H1 (cell line): ENCODE results near the gene RCL1. TPM values are rescaled to one million over a fixed set of nuclear protein-coding genes. Genes with fewer than 3 reads are reported as not detected.
A peak's percentile ranks its signal among the peaks of the same experiment; 100 is the strongest.

Experiments used
- CTCF ChIA-PET: fragments of 300-600 bp; sonication (Branson Sonifier 250); formaldehyde crosslinking; loops from one replicate; lab custom pipeline; 2021; ENCODE audit not compliant: partially characterized antibody; lab: Charles Lee
- POLR2A ChIA-PET: fragments of 300-600 bp; sonication (Branson Sonifier 250); formaldehyde crosslinking; loops from one replicate; lab custom pipeline; 2021; ENCODE audit warnings: inconsistent platforms; ENCODE audit not compliant: partially characterized antibody; lab: Charles Lee
- DNase-seq, 2 experiments: peaks; one replicate each; pipeline versions ENCODE4 v3.0.0 to v3.0.0-alpha.2; 2010 to 2022; ENCODE audit warnings: low spot score in 2 of 2, low read depth in 1 of 2, mixed read lengths in 1 of 2
- FAIRE-seq: peaks from 2 replicates; lab custom pipeline; 2011; peaks lifted over from hg19 to GRCh38; lab: Jason Lieb, UNC
- H2AFZ ChIP-seq: 2 replicates; pipeline ENCODE4 v1.8.1; 2012; ENCODE audit warnings: low read length, inconsistent platforms
- H2AK5ac ChIP-seq: 2 replicates; pipeline ENCODE4 v1.6.1; 2013; ENCODE audit warnings: low read depth, low read length
- H2BK120ac ChIP-seq: replicated peaks from 2 replicates; pipeline ENCODE3; 2013; ENCODE audit warnings: low read depth, low read length, inconsistent platforms
- H2BK12ac ChIP-seq: 2 replicates; pipeline ENCODE4 v1.6.1; 2013; ENCODE audit warnings: low read depth, low read length
- H2BK15ac ChIP-seq: 2 replicates; pipeline ENCODE4 v1.6.1; 2013; ENCODE audit warnings: low read length
- H2BK20ac ChIP-seq: 2 replicates; pipeline ENCODE4 v1.6.1; 2013; ENCODE audit warnings: low read length
- H2BK5ac ChIP-seq: 2 replicates; pipeline ENCODE4 v1.6.1; 2013; ENCODE audit warnings: low read depth, low read length
- H3K14ac ChIP-seq: 2 replicates; pipeline ENCODE4 v1.6.1; 2013; ENCODE audit warnings: inconsistent platforms; ENCODE audit not compliant: insufficient read length
- H3K18ac ChIP-seq: 2 replicates; pipeline ENCODE4 v1.6.1; 2013; ENCODE audit warnings: low read length; ENCODE audit errors: extremely low read depth
- H3K23ac ChIP-seq: 2 replicates; pipeline ENCODE4 v1.6.1; 2013; ENCODE audit warnings: inconsistent platforms; ENCODE audit not compliant: insufficient read length
- H3K23me2 ChIP-seq: 2 replicates; pipeline ENCODE4 v1.6.1; 2013; ENCODE audit warnings: low read depth, low read length
- H3K27ac ChIP-seq: 2 replicates; pipeline ENCODE4 v1.6.1; 2011; ENCODE audit warnings: low read depth, low read length, inconsistent platforms
- H3K27me3 ChIP-seq, 4 experiments: replicated peaks in 1 of 4; 1 replicate in 1 of 4; 2 replicates in 3 of 4; pipeline versions ENCODE4 v1.6.1 to v1.8.1; 2011 to 2013; ENCODE audit warnings: low read length in 3 of 4, mild to moderate bottlenecking in 3 of 4, inconsistent platforms in 2 of 4, mixed read lengths in 2 of 4, moderate library complexity in 1 of 4; ENCODE audit not compliant: control insufficient read depth in 3 of 4, insufficient read depth in 3 of 4; ENCODE audit errors: extremely low read depth in 1 of 4
- H3K36me3 ChIP-seq, 4 experiments: 2 replicates each; pipeline versions ENCODE4 v1.6.1 to v1.8.1; 2011 to 2013; ENCODE audit warnings: mild to moderate bottlenecking in 4 of 4, low read length in 3 of 4, moderate library complexity in 2 of 4, control low read depth in 1 of 4, inconsistent platforms in 1 of 4; ENCODE audit not compliant: insufficient read depth in 4 of 4, control insufficient read depth in 2 of 4
- H3K4ac ChIP-seq: replicated peaks from 2 replicates; pipeline ENCODE3; 2013; ENCODE audit warnings: low read length, low read depth, mixed read lengths, inconsistent platforms; ENCODE audit not compliant: insufficient read length
- H3K4me1 ChIP-seq, 4 experiments: replicated peaks in 1 of 4; 1 replicate in 1 of 4; 2 replicates in 3 of 4; pipeline versions ENCODE4 v1.6.1 to v1.8.1; 2011 to 2013; ENCODE audit warnings: low read length in 3 of 4, inconsistent platforms in 2 of 4, mixed read lengths in 1 of 4; ENCODE audit not compliant: insufficient read depth in 4 of 4, control insufficient read depth in 3 of 4
- H3K4me2 ChIP-seq, 2 experiments: 2 replicates each; pipeline versions ENCODE4 v1.6.1 to v1.8.1; 2011 to 2013; ENCODE audit warnings: low read depth in 2 of 2, low read length in 2 of 2, control low read depth in 1 of 2, inconsistent platforms in 1 of 2, mild to moderate bottlenecking in 1 of 2; ENCODE audit not compliant: insufficient read depth in 1 of 2
- H3K4me3 ChIP-seq, 4 experiments: fragments of 200-600, 300-600 bp in 1 of 4; sonication (generic), shearing (Covaris generic), sonication (Bioruptor Twin) in 1 of 4; 2 replicates each; pipeline versions ENCODE4 v1.5.1 to v1.8.1; 2011 to 2016; ENCODE audit warnings: low read length in 4 of 4, low read depth in 3 of 4, control low read depth in 2 of 4, inconsistent platforms in 2 of 4, mild to moderate bottlenecking in 2 of 4, mixed read lengths in 1 of 4, moderate library complexity in 1 of 4; ENCODE audit not compliant: insufficient read depth in 2 of 4; ENCODE audit errors: extremely low read depth in 1 of 4
- H3K56ac ChIP-seq: replicated peaks from 2 replicates; pipeline ENCODE3; 2013; ENCODE audit warnings: low read depth, mild to moderate bottlenecking, mixed read lengths, low read length, inconsistent platforms; ENCODE audit not compliant: insufficient read length
- H3K79me1 ChIP-seq: 2 replicates; pipeline ENCODE4 v1.6.1; 2013; ENCODE audit warnings: low read depth, low read length, control low read depth
- H3K79me2 ChIP-seq, 2 experiments: 2 replicates each; pipeline versions ENCODE4 v1.6.1 to v1.8.1; 2012 to 2013; ENCODE audit warnings: low read length in 2 of 2, mild to moderate bottlenecking in 2 of 2, inconsistent platforms in 1 of 2; ENCODE audit not compliant: insufficient read depth in 2 of 2, control insufficient read depth in 1 of 2
- H3K9ac ChIP-seq, 4 experiments: replicated peaks in 1 of 4; 1 replicate in 1 of 4; 2 replicates in 3 of 4; pipeline versions ENCODE4 v1.6.1 to v1.8.1; 2011 to 2013; ENCODE audit warnings: low read depth in 3 of 4, low read length in 3 of 4, control low read depth in 2 of 4, mild to moderate bottlenecking in 2 of 4, moderate library complexity in 2 of 4, inconsistent platforms in 1 of 4; ENCODE audit errors: extremely low read depth in 1 of 4
- H3K9me3 ChIP-seq, 2 experiments: 2 replicates each; pipeline versions ENCODE4 v1.6.1 to v1.8.1; 2012 to 2013; ENCODE audit warnings: mild to moderate bottlenecking in 2 of 2, moderate library complexity in 2 of 2, control low read depth in 1 of 2, inconsistent platforms in 1 of 2, low read depth in 1 of 2, low read length in 1 of 2, mixed read lengths in 1 of 2; ENCODE audit not compliant: insufficient read depth in 2 of 2
- H4K20me1 ChIP-seq, 2 experiments: replicated peaks in 1 of 2; 2 replicates each; pipeline versions ENCODE3 to v1.8.1; 2011 to 2013; ENCODE audit warnings: inconsistent platforms in 2 of 2, low read length in 2 of 2, mild to moderate bottlenecking in 1 of 2; ENCODE audit not compliant: insufficient read depth in 2 of 2, control insufficient read depth in 1 of 2
- H4K5ac ChIP-seq: 2 replicates; pipeline ENCODE4 v1.6.1; 2013; ENCODE audit warnings: low read length, low read depth, mixed read lengths, inconsistent platforms; ENCODE audit not compliant: insufficient read length
- H4K8ac ChIP-seq: 2 replicates; pipeline ENCODE4 v1.8.0; 2013; ENCODE audit warnings: mild to moderate bottlenecking, moderate library complexity, low read length, inconsistent platforms; ENCODE audit not compliant: insufficient read depth; ENCODE audit errors: extremely low read depth
- H4K91ac ChIP-seq: replicated peaks from 2 replicates; pipeline ENCODE3; 2013; ENCODE audit warnings: low read length, mixed read lengths, inconsistent platforms; ENCODE audit not compliant: insufficient read length
- CBX8 ChIP-seq: fragments of 300-800, 300-1000 bp; sonication (generic); IDR thresholded peaks from 2 replicates; pipeline ENCODE4 v1.7.1; 2016; ENCODE audit warnings: low read depth, low read length, borderline replicate concordance
- CHD1 ChIP-seq: IDR thresholded peaks from 2 replicates; pipeline ENCODE4 v1.6.1; 2012; ENCODE audit warnings: low read depth, low read length, improper control_type of control experiment
- FOSL1 ChIP-seq: IDR thresholded peaks from 2 replicates; pipeline ENCODE4 v1.6.1; 2011; ENCODE audit warnings: mild to moderate bottlenecking, low read depth, low read length, moderate library complexity; ENCODE audit not compliant: insufficient read depth
- HDAC6 ChIP-seq: IDR thresholded peaks from one replicate; pipeline ENCODE4 v1.7.1; 2012; ENCODE audit warnings: low read depth, mild to moderate bottlenecking, inconsistent platforms, low read length, moderate library complexity
- PHF8 ChIP-seq: fragments of 200-600 bp; sonication (generic); conservative IDR thresholded peaks from 2 replicates; pipeline ENCODE4 v1.7.1; 2012; ENCODE audit warnings: low read depth, mild to moderate bottlenecking, inconsistent platforms, low read length, moderate library complexity
- POU5F1 ChIP-seq: IDR thresholded peaks from 2 replicates; pipeline ENCODE4 v1.6.1; 2011; ENCODE audit warnings: low read depth, mild to moderate bottlenecking, low read length, moderate library complexity
- SIN3A ChIP-seq, 2 experiments: IDR thresholded peaks in 1 of 2; conservative IDR thresholded peaks in 1 of 2; 2 replicates each; pipeline ENCODE4 v1.6.1; 2011 to 2012; ENCODE audit warnings: low read length in 2 of 2, improper control_type of control experiment in 1 of 2, low read depth in 1 of 2, mild to moderate bottlenecking in 1 of 2
- SIX5 ChIP-seq: IDR thresholded peaks from 2 replicates; pipeline ENCODE4 v1.6.1; 2011; ENCODE audit warnings: mild to moderate bottlenecking, low read depth, low read length
- SP1 ChIP-seq: IDR thresholded peaks from 2 replicates; pipeline ENCODE4 v1.6.1; 2011; ENCODE audit warnings: low read depth, low read length
- TEAD4 ChIP-seq: IDR thresholded peaks from 2 replicates; pipeline ENCODE4 v1.6.1; 2012; ENCODE audit warnings: low read depth, low read length, inconsistent platforms, mixed read lengths
- WGBS, 2 experiments: shearing (Covaris generic) in 1 of 2; methylation state at CpG; one replicate each; pipeline versions ENCODE4 v1.1.6 to v1.1.7; 2013 to 2015; ENCODE audit warnings: low lambda C conversion rate in 2 of 2, mixed read lengths in 2 of 2, inconsistent platforms in 1 of 2, low coverage in 1 of 2, missing lambda C conversion rate in 1 of 2; ENCODE audit not compliant: insufficient replicate concordance in 2 of 2, insufficient coverage in 1 of 2, insufficient read length in 1 of 2; ENCODE audit errors: extremely low coverage in 1 of 2, missing lambda C conversion rate in 1 of 2; 5-methylcytosine and 5-hydroxymethylcytosine counted together
- polyA plus RNA-seq, 7 experiments: library from polyadenylated mRNA; depleted of rRNA in 3 of 7; stranded (reverse) in 5 of 7; unstranded in 2 of 7; fragments of >200 nt in 5 of 7; fragments of 200-250 nt in 2 of 7; gene quantifications; 1 replicate in 5 of 7; 2 replicates in 1 of 7; 4 replicates in 1 of 7; pipeline versions ENCODE4 v1.2.1 to v1.2.3, GENCODE V29; 2011 to 2013; ENCODE audit warnings: missing spikeins in 2 of 7, mixed read lengths in 2 of 7
- total RNA-seq: library from RNA; stranded (reverse); fragmentation: NEBNext Ultra II Directional; extraction: Animal tissue kit (Norgen Biotek cat#: 25700); gene quantifications from 2 replicates; pipeline ENCODE4 v1.2.1, GENCODE V29; 2021

Gene RCL1
- total and polyA plus RNA-seq, 2 of the 8 experiments (the other 6 are each of a cell fraction or from before 2014, with no cell fraction given): 21.0 to 29.5 TPM

- Histone ChIP-seq H4K8ac (no peak overlapping the region), H2BK20ac (no peak overlapping the region), H2BK120ac (no peak overlapping the region), H2AK5ac (no peak overlapping the region), H3K4ac (no peak overlapping the region), H2BK5ac (0 out of 2 replicates have a peak overlapping the region, but pooled peaks have one; percentile 25), H2BK15ac (no peak overlapping the region), H3K23me2 (no peaks in the 10 kb centered on the region), H2AFZ (no peak overlapping the region), H3K14ac (no peak overlapping the region), H3K79me1 (no peaks in the 10 kb centered on the region; the same call in 1 of the 2 replicates), H3K18ac (no peak overlapping the region), H3K36me3 (peaks cover 0 to 13% (median 2%) of the 10 kb centered on the region in 4 experiments; a peak in 4 of 8 replicates), H2BK12ac (no peak overlapping the region), H3K27ac (no peak overlapping the region), H3K4me3 (no peak overlapping the region), H4K5ac (no peak overlapping the region), H3K79me2 (no peaks in the 10 kb centered on the region), H3K9me3 (no peaks in the 10 kb centered on the region), H3K4me1 (peaks cover 0 to 2% (median under 1%) of the 10 kb centered on the region in 4 experiments; a peak in 1 of 7 replicates), H3K56ac (no peak overlapping the region), H4K91ac (no peak overlapping the region), H3K4me2 (no peak overlapping the region), H3K9ac (no peak overlapping the region), H4K20me1 (peaks cover 0 to 1% of the 10 kb centered on the region in 2 experiments), H3K23ac (no peak overlapping the region), H3K27me3 (no peaks in the 10 kb centered on the region)
- FAIRE-seq (no peak), DNase-seq (no peak)
- TF ChIP-seq CBX8 (no peak), PHF8 (no peak), POU5F1 (no peak), SIN3A (conservative IDR thresholded peaks at IDR 0.05 in 1 of 2, IDR thresholded peaks at IDR 0.05 in 1 of 2; ENCODE audit: low read depth in 1 of 2, low read length in 2 of 2) (no peak), SIX5 (no peak), TEAD4 (no peak), FOSL1 (no peak), SP1 (no peak), CHD1 (no peak), HDAC6 (no peak)
- ChIA-PET POLR2A (interaction anchor here (0.9 to 1.6 kb wide), 2 partner anchors 20 to 57 kb away, joined by 3 to 4 read pairs; no protein-coding TSS in a partner anchor), CTCF (interaction anchor here (0.9 to 2.4 kb wide), 6 partner anchors 13 to 122 kb away, joined by 3 to 7 read pairs (median 4); no protein-coding TSS in a partner anchor)
- WGBS, 2 experiments: 90% methylated on average over 7 of the region's 7 CpGs; no CpG with 5 or more reads in 1 of the 2 experiments
Observed at GRCh38 chr9:4865681-4866080, 72.9 kb downstream of the RCL1 start.
